Gastroesophageal sphincter (tissue), 4 donors: ENCODE results near the gene SCT. TPM values are rescaled to one million over a fixed set of nuclear protein-coding genes. Genes with fewer than 3 reads are reported as not detected.

Experiments
- ATAC-seq: fragments of 150-250 bp; one replicate; pipeline ENCODE4 v1.9.1; 2016; ENCODE audit warnings: mild to moderate bottlenecking, moderate library complexity
- H3K27ac ChIP-seq, 4 donors: fragments of 200-600 bp; sonication (generic) in 3 of 4; 1 replicate in 3 of 4; 2 replicates in 1 of 4; pipeline ENCODE4 v1.5.1; 2016 to 2019
- H3K27me3 ChIP-seq: fragments of 200-600 bp; sonication (generic); one replicate; pipeline ENCODE4 v1.5.1; 2019
- H3K36me3 ChIP-seq, 2 donors: fragments of 200-600 bp; sonication (generic); one replicate each; pipeline ENCODE4 v1.5.1; 2019; ENCODE audit warnings: control low read depth in 1 of 2
- H3K4me1 ChIP-seq, 3 donors: fragments of 200-600 bp; sonication (generic); 1 replicate in 2 of 3; 2 replicates in 1 of 3; pipeline ENCODE4 v1.5.1; 2016 to 2019; ENCODE audit warnings: control low read depth in 2 of 3
- H3K4me3 ChIP-seq, 2 donors: fragments of 200-600 bp; sonication (generic); one replicate each; pipeline ENCODE4 v1.5.1; 2019; ENCODE audit warnings: mild to moderate bottlenecking in 1 of 2, moderate library complexity in 1 of 2
- H3K9me3 ChIP-seq, 3 donors: fragments of 200-600 bp; sonication (generic); one replicate each; pipeline ENCODE4 v1.5.1; 2017 to 2019; ENCODE audit warnings: control low read depth in 2 of 3
- EP300 ChIP-seq: sonication (generic); formaldehyde crosslinking; IDR thresholded peaks from one replicate; pipeline ENCODE4 v1.6.1; 2017; ENCODE audit warnings: antibody characterized with exemption, mild to moderate bottlenecking
- POLR2A ChIP-seq, 2 donors: fragments of 450-650 bp; IDR thresholded peaks; one replicate each; pipeline ENCODE4 v1.6.1; 2017; ENCODE audit warnings: antibody characterized with exemption in 2 of 2, mild to moderate bottlenecking in 2 of 2, moderate library complexity in 1 of 2
- POLR2AphosphoS5 ChIP-seq: sonication (generic); formaldehyde crosslinking; IDR thresholded peaks from one replicate; pipeline ENCODE4 v1.6.1; 2017; ENCODE audit warnings: antibody characterized with exemption
- WGBS, 2 donors: methylation state at CpG; one replicate each; pipeline ENCODE4 v1.1.5; 2018; ENCODE audit warnings: low coverage in 1 of 2; 5-methylcytosine and 5-hydroxymethylcytosine counted together
- total RNA-seq, 4 donors: library from RNA; depleted of rRNA; stranded (reverse); fragments of >200 nt; gene quantifications; one replicate each; pipeline ENCODE4 v1.1.0, GENCODE V29; 2016
- TF ChIP-seq, protein P1 (sequence below), 4 experiments: fragments of 200-600 bp in 2 of 4; fragments of 450-650 bp in 2 of 4; sonication (generic) in 1 of 4; IDR thresholded peaks; one replicate each; pipeline ENCODE4 v1.5.1; 2017 to 2019; ENCODE audit warnings: antibody characterized with exemption in 4 of 4, mild to moderate bottlenecking in 2 of 4, moderate library complexity in 2 of 4

Gene SCT
- total RNA-seq, 4 donors from 2014 or later = not detected

DNA sequence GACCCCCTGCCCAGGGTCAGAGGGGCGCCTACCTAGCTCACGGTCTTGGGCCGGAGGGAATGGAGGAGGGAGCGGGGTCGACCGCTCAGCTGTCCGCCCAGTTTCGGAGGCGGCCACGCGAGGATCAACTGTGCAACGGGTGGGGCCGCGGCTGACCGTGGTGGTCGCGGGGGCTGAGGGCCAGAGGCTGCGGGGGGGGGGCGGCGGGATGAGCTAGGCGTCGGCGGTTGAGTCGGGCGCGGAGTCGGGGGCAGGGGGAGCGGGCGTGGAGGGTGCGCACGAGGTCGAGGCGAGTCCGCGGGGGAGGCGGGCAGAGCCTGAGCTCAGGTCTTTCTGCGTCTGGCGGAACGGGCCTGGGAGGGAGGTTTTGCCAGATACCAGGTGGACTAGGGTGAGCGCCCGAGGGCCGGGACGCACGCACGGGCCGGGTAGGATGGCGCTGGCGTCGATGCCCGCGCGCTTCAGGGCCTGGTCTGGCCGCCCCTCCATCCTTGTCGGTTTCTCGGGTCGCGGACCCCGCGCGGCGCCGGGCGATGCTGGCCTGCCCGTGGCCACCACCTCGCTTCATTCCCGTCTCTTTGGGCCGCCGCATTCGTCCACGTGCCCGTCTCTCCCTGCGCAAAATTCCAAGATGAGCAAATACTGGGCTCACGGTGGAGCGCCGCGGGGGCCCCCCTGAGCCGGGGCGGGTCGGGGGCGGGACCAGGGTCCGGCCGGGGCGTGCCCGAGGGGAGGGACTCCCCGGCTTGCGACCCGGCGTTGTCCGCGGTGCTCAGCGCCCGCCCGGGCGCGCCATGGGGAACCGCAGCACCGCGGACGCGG is 9.7 kb upstream of the SCT start, which contains the start of gene DRD4:
TSS of gene DRD4 (plus strand) at position 759 of the 822 bp plus-strand sequence. CDS start at position 795, 36 bp downstream.
- Histone ChIP-seq H3K27me3 (peaks cover 43% of the 10 kb centered on the region), H3K27ac (no peak within 1 kb of the TSS), H3K36me3 (peaks cover 0 to 18% of the 10 kb centered on the region in 2 donors), H3K4me3 (peak within 1 kb of the TSS in 1 of 2 donors; percentile 45), H3K9me3 (no peaks in the 10 kb centered on the region), H3K4me1 (peaks cover 0 to 42% (median 11%) of the 10 kb centered on the region in 3 donors)
- 2% methylated on average over 9 of the region's 100 CpGs; no CpG with 5 or more reads in 1 of the 2 donors for WGBS, 2 donors
- ATAC-seq = peak; percentile 84
- TF ChIP-seq POLR2A (IDR thresholded peaks at IDR 0.05) = no peak
- no peak for TF ChIP-seq EP300
- TF ChIP-seq POLR2AphosphoS5 = no peak
- TF ChIP-seq, protein P1, sequence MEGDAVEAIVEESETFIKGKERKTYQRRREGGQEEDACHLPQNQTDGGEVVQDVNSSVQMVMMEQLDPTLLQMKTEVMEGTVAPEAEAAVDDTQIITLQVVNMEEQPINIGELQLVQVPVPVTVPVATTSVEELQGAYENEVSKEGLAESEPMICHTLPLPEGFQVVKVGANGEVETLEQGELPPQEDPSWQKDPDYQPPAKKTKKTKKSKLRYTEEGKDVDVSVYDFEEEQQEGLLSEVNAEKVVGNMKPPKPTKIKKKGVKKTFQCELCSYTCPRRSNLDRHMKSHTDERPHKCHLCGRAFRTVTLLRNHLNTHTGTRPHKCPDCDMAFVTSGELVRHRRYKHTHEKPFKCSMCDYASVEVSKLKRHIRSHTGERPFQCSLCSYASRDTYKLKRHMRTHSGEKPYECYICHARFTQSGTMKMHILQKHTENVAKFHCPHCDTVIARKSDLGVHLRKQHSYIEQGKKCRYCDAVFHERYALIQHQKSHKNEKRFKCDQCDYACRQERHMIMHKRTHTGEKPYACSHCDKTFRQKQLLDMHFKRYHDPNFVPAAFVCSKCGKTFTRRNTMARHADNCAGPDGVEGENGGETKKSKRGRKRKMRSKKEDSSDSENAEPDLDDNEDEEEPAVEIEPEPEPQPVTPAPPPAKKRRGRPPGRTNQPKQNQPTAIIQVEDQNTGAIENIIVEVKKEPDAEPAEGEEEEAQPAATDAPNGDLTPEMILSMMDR (IDR thresholded peaks at IDR 0.05) = no peak

DNA sequence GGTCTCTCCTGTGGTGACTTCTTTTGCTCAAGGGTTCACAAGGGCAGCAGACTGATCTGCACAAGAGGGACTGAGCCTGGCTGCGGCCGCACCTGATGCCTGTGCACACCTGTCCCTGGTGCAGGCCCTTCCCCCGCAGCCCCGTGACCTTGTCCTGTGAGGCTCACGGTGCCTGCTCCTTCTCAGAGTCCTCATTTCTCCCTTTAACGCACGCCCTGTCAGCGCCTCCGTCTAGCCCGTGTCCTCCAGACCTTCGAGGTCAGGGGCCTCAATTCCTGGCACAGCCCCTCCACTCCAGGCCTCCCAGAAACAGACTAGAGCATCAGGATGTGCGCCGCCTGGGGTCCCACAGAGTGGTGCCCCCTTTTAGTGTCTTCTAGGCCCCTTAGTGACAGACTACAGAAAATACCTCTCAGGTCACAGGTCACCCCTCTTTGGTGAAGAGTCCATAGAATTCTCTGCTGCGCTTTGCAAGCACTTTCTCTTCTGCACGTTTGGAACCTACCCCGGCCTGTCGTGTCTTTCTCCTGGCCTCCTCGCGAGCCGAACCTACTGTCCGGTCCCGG is 9.0 kb upstream of the SCT start:
- Histone ChIP-seq H3K9me3 (no peaks in the 10 kb centered on the region), H3K27ac (no peak overlapping the region), H3K4me1 (peaks cover 0 to 42% (median 11%) of the 10 kb centered on the region in 3 donors), H3K4me3 (no peak overlapping the region), H3K27me3 (peaks cover 43% of the 10 kb centered on the region), H3K36me3 (peaks cover 0 to 12% of the 10 kb centered on the region in 2 donors)
- WGBS, 2 donors = 68 to 73% methylated on average over 9 to 10 of the region's 22 CpGs
- no peak for ATAC-seq
- no peak for TF ChIP-seq POLR2A (IDR thresholded peaks at IDR 0.05)
- TF ChIP-seq POLR2AphosphoS5 = no peak

DNA sequence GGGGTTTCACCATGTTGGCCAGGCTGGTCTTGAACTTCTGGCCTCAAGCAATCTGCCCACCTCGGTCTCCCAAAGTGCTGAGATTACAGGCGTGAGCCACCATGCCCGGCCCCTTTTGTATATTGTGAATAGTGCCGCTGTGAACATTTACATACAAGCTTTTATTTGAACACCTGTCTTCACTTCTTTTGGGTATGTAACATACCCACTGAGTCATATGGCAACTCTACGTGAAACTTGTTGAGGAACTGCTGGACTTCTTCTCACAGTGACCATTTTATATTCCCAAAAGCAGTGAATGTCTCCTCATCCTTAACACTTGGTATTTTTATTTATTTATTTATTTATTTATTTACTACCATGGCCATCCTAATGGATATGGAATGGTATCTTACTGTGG is 3.9 kb upstream of the SCT start:
- Histone ChIP-seq H3K4me3 (no peak overlapping the region), H3K9me3 (no peaks in the 10 kb centered on the region), H3K27me3 (peaks cover 10% of the 10 kb centered on the region), H3K27ac (no peak overlapping the region), H3K4me1 (peaks cover 0 to 36% (median 0%) of the 10 kb centered on the region in 3 donors), H3K36me3 (no peaks in the 10 kb centered on the region)
- TF ChIP-seq EP300 = no peak
- no peak for TF ChIP-seq POLR2AphosphoS5
- TF ChIP-seq, protein P1 (IDR thresholded peaks at IDR 0.05) = no peak
- TF ChIP-seq POLR2A (IDR thresholded peaks at IDR 0.05) = no peak
- WGBS, 2 donors = 86 to 92% methylated on average over 2 to 3 of the region's 5 CpGs
- no peak for ATAC-seq

DNA sequence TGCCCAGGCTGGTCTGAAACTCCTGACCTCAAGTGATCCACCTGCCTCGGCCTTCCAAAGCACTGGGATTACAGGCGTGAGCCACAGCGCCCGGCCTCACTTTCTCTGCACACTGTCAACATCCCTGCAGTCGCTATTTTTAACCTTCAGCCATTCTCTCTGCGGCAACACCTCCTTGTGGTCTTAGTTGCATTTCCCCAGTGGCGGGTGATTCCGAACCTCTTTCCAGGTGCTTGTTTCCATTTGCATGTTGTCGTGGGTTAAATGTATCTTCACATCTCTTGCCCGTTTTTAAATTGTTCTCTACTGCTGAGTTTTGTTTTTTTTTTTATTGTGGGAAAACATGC is 2.2 kb upstream of the SCT start:
- Histone ChIP-seq H3K27ac (peak overlapping the region in 2 of 4 donors; percentile 59 to 65), H3K4me1 (peaks cover 0 to 37% (median 0%) of the 10 kb centered on the region in 3 donors), H3K36me3 (peaks cover 0 to 3% of the 10 kb centered on the region in 2 donors), H3K4me3 (no peak overlapping the region), H3K9me3 (no peaks in the 10 kb centered on the region), H3K27me3 (peaks cover 27% of the 10 kb centered on the region)
- WGBS, 2 donors = 0 to 21% methylated on average over 1 to 9 of the region's 10 CpGs
- no peak for TF ChIP-seq EP300
- no peak for TF ChIP-seq POLR2A (IDR thresholded peaks at IDR 0.05)
- TF ChIP-seq, protein P1 (IDR thresholded peaks at IDR 0.05) = peak in 3 of 4 experiments; percentile 32 to 48 (median 42)
- ATAC-seq = peak; percentile 62

DNA sequence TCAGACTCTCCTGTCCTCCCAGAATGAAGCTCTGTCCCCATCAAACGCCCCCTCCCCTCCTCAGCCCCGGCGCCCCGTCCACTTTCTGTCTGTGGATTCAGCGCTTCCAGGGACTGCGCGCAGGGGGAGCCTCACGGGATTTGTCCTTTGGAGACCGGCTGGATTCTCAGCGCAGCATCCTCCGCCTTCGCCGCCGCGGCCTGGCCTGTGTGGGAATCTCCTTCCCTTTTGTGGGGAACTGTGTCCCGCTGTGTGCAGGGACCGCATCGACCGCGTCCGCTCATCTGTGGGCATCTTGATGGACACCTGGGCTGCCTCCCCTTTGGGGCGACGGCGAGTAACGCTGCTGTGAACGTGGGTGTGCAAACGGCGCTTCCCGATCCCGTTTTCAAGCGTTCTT is 1.1 kb upstream of the SCT start:
- WGBS, 2 donors = 95% methylated on average over 11 of the region's 31 CpGs; no CpG with 5 or more reads in 1 of the 2 donors

More for the DNA sequence above, 1.1 kb upstream of the SCT start:
- no peak overlapping the region for H3K4me3 ChIP-seq
- no peak for ATAC-seq
- H3K4me1 ChIP-seq = peaks cover 0 to 37% (median 0%) of the 10 kb centered on the region in 3 donors
- TF ChIP-seq, protein P1 (IDR thresholded peaks at IDR 0.05) = no peak
- no peak for TF ChIP-seq POLR2AphosphoS5
- TF ChIP-seq EP300 = no peak
- no peak for TF ChIP-seq POLR2A (IDR thresholded peaks at IDR 0.05)
- peak overlapping the region in 1 of 4 donors; percentile 65 for H3K27ac ChIP-seq
- peaks cover 0 to 12% of the 10 kb centered on the region in 2 donors for H3K36me3 ChIP-seq
- no peaks in the 10 kb centered on the region for H3K9me3 ChIP-seq
- peaks cover 28% of the 10 kb centered on the region for H3K27me3 ChIP-seq
